G401.6 (cell line): Measurements from ENCODE around the gene NOX3.
"Not testable (repeated sequence)": the region's sequence is repeated elsewhere in the genome, so short reads cannot be mapped to it uniquely, and the experiment has no call there.

ENCODE experiments used
- FAIRE-seq: peaks from 2 replicates; lab custom pipeline; 2012; peaks lifted over from hg19 to GRCh38; lab: Jason Lieb, UNC

The NOX3 gene, protein sequence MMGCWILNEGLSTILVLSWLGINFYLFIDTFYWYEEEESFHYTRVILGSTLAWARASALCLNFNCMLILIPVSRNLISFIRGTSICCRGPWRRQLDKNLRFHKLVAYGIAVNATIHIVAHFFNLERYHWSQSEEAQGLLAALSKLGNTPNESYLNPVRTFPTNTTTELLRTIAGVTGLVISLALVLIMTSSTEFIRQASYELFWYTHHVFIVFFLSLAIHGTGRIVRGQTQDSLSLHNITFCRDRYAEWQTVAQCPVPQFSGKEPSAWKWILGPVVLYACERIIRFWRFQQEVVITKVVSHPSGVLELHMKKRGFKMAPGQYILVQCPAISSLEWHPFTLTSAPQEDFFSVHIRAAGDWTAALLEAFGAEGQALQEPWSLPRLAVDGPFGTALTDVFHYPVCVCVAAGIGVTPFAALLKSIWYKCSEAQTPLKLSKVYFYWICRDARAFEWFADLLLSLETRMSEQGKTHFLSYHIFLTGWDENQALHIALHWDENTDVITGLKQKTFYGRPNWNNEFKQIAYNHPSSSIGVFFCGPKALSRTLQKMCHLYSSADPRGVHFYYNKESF

GRCh38 chr6:155455766-155456165, at the start of gene NOX3:
NOX3 (minus strand) TSS chr6:155455839; CDS start chr6:155455800, 39 bp downstream.
- FAIRE-seq: peak; percentile 98

DNA sequence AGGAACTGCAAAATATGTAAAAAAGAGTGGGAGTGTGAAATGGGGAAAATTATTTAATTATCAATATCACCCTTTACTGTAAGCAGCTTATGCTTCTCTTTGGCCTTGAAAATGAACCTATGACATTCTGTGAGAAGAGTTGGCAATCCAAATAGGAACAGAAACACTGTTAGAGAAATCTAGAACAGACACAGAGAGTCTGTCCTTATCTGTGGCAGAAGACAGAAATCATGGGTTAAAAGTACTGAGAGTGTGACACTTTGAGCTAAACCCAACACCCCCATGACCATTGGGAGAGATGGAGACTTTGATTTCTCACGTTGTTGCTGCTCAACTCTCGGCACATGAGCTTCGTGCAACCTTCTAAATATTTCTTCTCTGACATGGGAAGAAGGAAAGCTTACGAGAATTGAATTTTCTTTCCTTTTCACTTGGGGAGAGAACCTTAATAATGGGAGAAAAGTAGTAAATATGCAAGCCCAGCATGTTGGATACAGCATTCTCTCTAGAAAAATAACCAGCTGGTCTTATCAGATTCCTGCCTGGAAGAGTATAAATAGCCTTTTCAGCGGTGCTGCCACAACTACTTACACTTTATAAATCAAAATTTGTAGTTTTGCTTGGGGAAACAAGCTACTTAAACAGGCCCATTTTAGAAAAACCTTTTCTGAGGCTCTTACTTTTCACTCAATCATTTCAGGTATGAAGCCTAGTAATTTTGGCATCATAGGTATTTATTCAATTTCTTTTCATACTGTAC, 49.4 kb upstream of the NOX3 start:
- peak; percentile 96 for FAIRE-seq

- FAIRE-seq: no peak
Observed at GRCh38 chr6:155502393-155502792, 46.8 kb upstream of the NOX3 start.

- FAIRE-seq: no peak
Observed at GRCh38 chr6:155499574-155499973, 43.9 kb upstream of the NOX3 start.

DNA sequence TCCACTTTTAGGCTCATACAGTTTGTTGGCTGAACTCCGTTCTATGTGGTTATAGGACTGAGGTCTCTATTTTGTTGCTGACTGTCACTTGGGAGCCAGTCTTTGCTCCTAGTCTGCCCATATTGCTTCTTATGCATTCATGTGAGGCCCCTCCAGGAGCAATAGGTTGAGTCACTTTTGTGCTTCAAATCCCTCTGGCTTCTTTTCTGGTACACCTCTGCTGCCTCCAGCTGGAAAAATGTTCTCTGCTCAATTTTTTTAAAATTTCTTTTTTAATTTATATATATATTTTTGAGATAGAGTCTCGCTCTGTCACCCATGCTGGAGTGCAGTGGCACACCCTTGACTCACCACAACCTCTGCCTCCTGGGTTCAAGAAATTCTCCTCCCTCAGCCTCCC, 42.7 kb upstream of the NOX3 start:
- no peak for FAIRE-seq

GRCh38 chr6:155497273-155497672, 41.6 kb upstream of the NOX3 start:
- FAIRE-seq: no peak

- no peak for FAIRE-seq
Observed at GRCh38 chr6:155495011-155495768, 39.6 kb upstream of the NOX3 start.

DNA sequence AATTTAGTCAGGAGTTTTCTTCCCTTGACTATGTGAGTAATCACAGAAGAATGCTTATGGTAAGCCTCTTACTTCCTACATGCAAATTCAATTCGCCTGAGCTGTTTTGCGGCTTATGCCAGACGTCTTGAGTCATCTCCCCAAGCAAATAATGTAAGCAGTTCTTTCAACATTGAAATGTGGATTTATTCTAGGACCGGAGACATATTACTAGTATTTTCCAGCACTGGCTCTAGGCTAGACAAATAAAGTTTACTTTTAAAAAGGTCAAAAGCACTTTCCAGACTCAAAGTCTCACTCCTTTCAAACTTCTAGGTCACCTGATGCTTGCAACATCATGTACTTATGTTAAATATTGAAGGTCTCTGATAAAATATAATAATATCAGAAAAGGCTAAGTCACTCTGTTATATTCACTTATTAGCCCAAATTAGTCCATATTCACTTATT, 38.1 kb upstream of the NOX3 start:
- peak; percentile 97 for FAIRE-seq

DNA sequence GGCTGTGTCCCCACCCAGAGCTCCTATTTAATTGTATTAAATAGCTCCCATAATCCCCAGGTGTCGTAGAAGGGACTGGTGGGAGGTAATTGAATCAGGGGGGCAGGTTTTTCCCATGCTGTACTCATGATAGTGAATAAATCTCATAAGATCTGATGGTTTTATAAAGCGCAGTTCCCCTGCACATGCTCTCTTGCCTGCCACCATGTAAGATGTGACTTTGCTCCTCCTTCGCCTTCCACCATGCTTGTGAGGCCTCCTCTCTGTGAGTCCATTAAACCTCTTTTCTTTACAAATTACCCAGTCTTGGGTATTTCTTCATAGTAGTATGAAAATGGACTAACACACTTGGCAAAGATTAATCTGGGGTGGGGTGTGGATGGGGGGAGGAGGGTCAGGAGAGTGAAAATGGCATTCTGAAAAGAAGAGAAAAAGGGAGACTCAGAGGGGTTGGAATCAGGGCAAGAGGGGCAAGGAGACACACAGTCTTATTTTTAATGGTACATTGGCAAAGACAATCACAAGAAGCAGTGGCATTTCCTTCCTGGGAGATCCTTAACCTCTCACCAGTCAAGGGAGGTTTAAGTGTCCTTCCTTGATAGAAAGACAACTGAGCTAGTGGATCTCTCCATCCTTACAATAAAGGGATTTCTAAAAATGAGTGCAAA, 37.5 kb upstream of the NOX3 start:
- FAIRE-seq: no peak

- FAIRE-seq: no peak
Observed at GRCh38 chr6:155492061-155492735, 36.6 kb upstream of the NOX3 start.

- no peak for FAIRE-seq
Observed at GRCh38 chr6:155491421-155491820, 35.8 kb upstream of the NOX3 start.

DNA sequence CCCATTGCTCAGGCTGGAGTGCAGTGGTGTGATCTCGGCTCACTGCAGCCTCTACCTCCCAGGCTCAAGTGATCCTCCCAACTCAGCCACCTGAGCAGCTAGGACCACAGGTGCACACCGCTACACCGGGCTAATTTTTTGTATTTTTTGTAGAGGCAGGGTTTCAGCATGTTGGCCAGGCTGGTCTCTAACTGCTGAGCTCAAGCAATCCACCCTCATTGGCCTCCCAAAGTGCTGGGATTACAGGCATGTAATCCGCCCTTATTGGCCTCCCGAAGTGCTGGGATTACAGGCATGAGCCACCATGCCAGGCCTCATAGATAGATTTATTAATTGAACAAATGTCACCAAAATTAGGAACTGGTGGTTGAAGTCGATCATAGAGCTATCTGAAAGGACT, 32.6 kb upstream of the NOX3 start:
- not testable (repeated sequence) for FAIRE-seq

DNA sequence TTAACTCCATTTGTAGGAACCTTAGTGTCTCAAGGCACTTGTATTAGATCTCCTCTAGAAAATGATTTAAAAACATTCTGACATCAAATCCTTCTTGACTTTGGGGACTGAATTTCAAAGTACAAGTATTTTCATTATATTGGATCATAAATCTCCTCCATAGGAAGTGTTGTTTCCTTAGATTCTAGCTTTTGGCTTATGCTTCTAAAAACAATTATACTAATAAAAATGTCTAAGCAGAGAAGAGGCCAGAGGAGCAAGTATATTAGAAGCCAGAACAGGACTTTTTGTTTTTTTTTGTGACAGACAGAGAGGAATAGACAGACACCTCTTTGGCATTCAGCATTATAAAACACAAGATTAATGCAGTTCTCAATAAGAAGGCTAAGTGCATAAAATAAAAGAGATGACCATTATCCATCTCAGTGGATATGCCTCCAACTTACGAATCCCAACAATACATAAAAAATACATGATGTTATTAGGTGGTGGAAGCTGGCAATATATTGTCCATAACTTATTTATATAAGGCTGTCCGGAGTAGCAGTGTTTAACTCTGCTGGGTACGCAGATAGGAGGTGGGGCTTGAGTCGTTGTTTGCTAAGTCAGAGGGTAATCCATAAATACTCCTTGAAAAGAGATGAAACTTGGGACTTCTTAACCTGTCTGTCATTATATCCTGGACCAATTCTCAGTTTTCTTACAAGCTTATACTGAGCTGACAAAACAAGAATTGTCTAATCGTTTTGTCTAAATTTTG, 31.9 kb upstream of the NOX3 start:
- no peak for FAIRE-seq

DNA sequence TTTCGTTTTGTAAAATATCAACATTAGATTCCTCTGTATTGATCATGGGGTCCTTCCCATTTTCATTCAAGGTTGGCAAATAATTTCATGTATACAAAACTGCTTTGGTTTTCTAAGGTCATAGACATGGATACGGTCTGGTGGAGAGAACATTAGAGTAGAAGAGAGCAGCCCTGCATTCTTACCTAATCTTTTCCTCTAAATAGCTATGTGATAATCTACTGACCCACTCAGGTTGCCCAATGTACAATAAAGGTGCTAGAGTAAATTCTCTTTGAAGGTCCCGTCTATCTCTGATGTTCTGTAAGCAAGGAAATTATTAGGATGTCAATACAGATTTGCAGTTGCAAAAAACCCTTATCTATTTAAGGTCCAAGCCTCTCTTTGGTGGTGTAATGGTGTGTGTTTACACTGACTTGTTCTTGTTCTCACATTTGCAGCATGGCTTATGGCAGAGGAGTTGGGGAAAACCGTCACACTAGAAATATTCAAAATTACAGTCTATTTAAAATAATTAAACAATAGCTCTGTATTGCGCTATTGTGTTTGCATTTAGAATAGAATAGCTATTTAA, 31.2 kb upstream of the NOX3 start:
- FAIRE-seq: no peak

DNA sequence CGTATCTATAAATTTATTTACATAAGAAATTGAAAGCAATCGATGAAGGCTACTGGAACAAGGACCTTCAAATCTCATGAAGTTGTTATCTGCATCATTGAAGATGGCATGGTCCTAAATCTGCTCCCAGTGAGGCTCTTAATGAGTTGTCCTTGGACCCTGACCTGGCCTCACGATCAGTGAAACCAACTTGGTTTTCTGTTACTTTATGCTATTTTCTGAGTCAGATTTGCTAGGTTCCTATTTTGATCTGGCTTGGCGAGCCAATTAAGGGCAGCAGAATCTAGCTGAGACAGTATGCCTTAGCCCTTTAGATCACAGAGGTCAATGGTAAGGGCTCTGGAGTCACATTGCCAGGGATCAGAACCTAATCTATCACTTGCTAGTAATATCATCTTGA, 30.1 kb upstream of the NOX3 start:
- FAIRE-seq: no peak

- FAIRE-seq: no peak
Observed at GRCh38 chr6:155483858-155484257, 28.2 kb upstream of the NOX3 start.

DNA sequence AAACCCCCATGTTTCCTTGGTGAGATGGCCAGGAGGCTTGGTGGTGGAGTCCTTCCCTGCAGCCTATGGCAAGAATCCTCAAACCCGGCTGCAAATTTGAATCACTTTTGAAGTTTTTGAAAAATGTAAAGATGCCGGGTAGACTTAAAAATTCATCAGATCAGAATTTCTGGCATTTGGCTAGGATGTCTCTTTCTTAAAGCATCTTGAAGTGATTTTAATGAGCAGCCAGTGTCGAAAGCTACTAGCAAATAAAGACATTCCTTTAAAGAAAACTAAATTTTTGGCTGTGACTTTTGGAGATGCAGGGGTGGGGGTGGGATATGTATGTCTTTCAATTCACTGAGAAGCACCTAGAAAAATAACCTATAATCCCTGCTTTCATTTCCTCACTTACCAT, 25.6 kb upstream of the NOX3 start:
- peak; percentile 91 for FAIRE-seq

DNA sequence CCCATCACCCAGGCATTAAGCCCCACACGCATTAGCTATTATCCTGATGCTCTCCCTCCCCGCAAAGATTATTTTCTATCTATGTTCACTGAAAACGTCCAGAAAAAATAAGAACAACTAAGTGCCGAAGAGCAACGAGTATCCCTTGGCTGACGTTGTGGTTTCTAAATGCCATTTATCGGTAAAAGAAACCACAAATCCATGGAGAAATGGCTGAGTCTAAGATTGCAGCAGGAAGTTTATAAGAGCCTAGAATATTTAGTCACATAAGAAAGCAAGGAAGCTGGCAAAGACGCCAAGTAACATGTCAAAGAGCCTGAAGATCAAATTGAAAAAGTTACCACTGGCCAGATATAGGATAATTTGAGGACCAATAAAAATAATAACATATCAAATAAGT, 18.1 kb upstream of the NOX3 start:
- no peak for FAIRE-seq

GRCh38 chr6:155472886-155473285, 17.2 kb upstream of the NOX3 start:
- no peak for FAIRE-seq

- not testable (repeated sequence) for FAIRE-seq
Observed at GRCh38 chr6:155470979-155471616, 15.5 kb upstream of the NOX3 start.
